ENCODE data around the gene GABARAPL1. TPM values are rescaled to one million over a fixed set of nuclear protein-coding genes. Genes with fewer than 3 reads are reported as not detected.
"Not testable (repeated sequence)": the region's sequence is repeated elsewhere in the genome, so short reads cannot be mapped to it uniquely, and the experiment has no call there.

GABARAPL1 gene
- total RNA-seq, 1 donor from 2014 or later = 74.7 TPM

- H3K36me3 Mint-ChIP-seq (ENCODE audit: unreplicated experiment) = peaks cover 6% of the 10 kb centered on the region
- peaks cover 20% of the 10 kb centered on the region for H3K4me1 Mint-ChIP-seq (ENCODE audit: unreplicated experiment)
- no peaks in the 10 kb centered on the region for H3K27me3 Mint-ChIP-seq (ENCODE audit: unreplicated experiment)
- peak overlapping the region; percentile 89 for H3K4me3 Mint-ChIP-seq (ENCODE audit: unreplicated experiment)
- no peak for TF ChIP-seq CTCF (IDR thresholded peaks at IDR 0.05)
- H3K27ac Mint-ChIP-seq (ENCODE audit: unreplicated experiment) = peak overlapping the region; percentile 99
- DNase-seq (ENCODE audit: extremely low spot score, unreplicated experiment) = no peak
- no peaks in the 10 kb centered on the region for H3K9me3 Mint-ChIP-seq (ENCODE audit: unreplicated experiment)
These were observed 2.2 kb downstream of the GABARAPL1 start for GRCh38 chr12:10214895-10215267.

GRCh38 chr12:10215436-10215835 lies 2.8 kb downstream of the GABARAPL1 start:
- Mint-ChIP-seq H3K27me3 (ENCODE audit: unreplicated experiment) (no peaks in the 10 kb centered on the region), H3K36me3 (ENCODE audit: unreplicated experiment) (peaks cover 9% of the 10 kb centered on the region), H3K4me1 (ENCODE audit: unreplicated experiment) (peaks cover 20% of the 10 kb centered on the region), H3K27ac (ENCODE audit: unreplicated experiment) (peak overlapping the region; percentile 99), H3K9me3 (ENCODE audit: unreplicated experiment) (no peaks in the 10 kb centered on the region), H3K4me3 (ENCODE audit: unreplicated experiment) (peak overlapping the region; percentile 89)
- no peak for DNase-seq (ENCODE audit: extremely low spot score, unreplicated experiment)
- no peak for TF ChIP-seq CTCF (IDR thresholded peaks at IDR 0.05)

GRCh38 chr12:10215946-10216345 lies 3.3 kb downstream of the GABARAPL1 start:
- H3K9me3 Mint-ChIP-seq (ENCODE audit: unreplicated experiment); H3K27me3 Mint-ChIP-seq (ENCODE audit: unreplicated experiment); H3K27ac Mint-ChIP-seq (ENCODE audit: unreplicated experiment): not testable (repeated sequence)

GRCh38 chr12:10218021-10218420 lies 5.3 kb downstream of the GABARAPL1 start:
- TF ChIP-seq CTCF (IDR thresholded peaks at IDR 0.05) = no peak
- Mint-ChIP-seq H3K27me3 (ENCODE audit: unreplicated experiment) (no peaks in the 10 kb centered on the region), H3K36me3 (ENCODE audit: unreplicated experiment) (peaks cover 34% of the 10 kb centered on the region), H3K4me3 (ENCODE audit: unreplicated experiment) (no peak overlapping the region), H3K27ac (ENCODE audit: unreplicated experiment) (no peak overlapping the region), H3K4me1 (ENCODE audit: unreplicated experiment) (peaks cover 15% of the 10 kb centered on the region), H3K9me3 (ENCODE audit: unreplicated experiment) (no peaks in the 10 kb centered on the region)
- no peak for DNase-seq (ENCODE audit: extremely low spot score, unreplicated experiment)

More at GRCh38 chr12:10215946-10216345, 3.3 kb downstream of the GABARAPL1 start:
- Mint-ChIP-seq H3K4me1 (ENCODE audit: unreplicated experiment) (peaks cover 20% of the 10 kb centered on the region), H3K36me3 (ENCODE audit: unreplicated experiment) (peaks cover 14% of the 10 kb centered on the region)
- DNase-seq (ENCODE audit: extremely low spot score, unreplicated experiment); H3K4me3 Mint-ChIP-seq (ENCODE audit: unreplicated experiment): not testable (repeated sequence)

- Mint-ChIP-seq H3K27ac (ENCODE audit: unreplicated experiment) (no peak overlapping the region), H3K27me3 (ENCODE audit: unreplicated experiment) (no peaks in the 10 kb centered on the region), H3K4me3 (ENCODE audit: unreplicated experiment) (no peak overlapping the region), H3K36me3 (ENCODE audit: unreplicated experiment) (peaks cover 52% of the 10 kb centered on the region), H3K9me3 (ENCODE audit: unreplicated experiment) (no peaks in the 10 kb centered on the region), H3K4me1 (ENCODE audit: unreplicated experiment) (peaks cover 5% of the 10 kb centered on the region)
- DNase-seq (ENCODE audit: extremely low spot score, unreplicated experiment) = no peak
- no peak for TF ChIP-seq CTCF (IDR thresholded peaks at IDR 0.05)
These were observed 7.9 kb downstream of the GABARAPL1 start for GRCh38 chr12:10220398-10221077.
